Mucosa of descending colon (tissue), 3 donors: ENCODE data around the gene IPO9. TPM values are rescaled to one million over a fixed set of nuclear protein-coding genes. Genes with fewer than 3 reads are reported as not detected.

Experiments used
- ATAC-seq: fragments of 200-7000 bp; cut with Tn5 transposase; one replicate; pipeline ENCODE4 v1.9.1; 2020; ENCODE audit warnings: mild to moderate bottlenecking, moderate library complexity
- DNase-seq, 3 donors: peaks; one replicate each; pipeline ENCODE4 v3.0.0-alpha.2; 2020
- H3K36me3 ChIP-seq: fragments of 200-600 bp; one replicate; pipeline ENCODE4 v1.8.0; 2021; ENCODE audit warnings: low read depth, mild to moderate bottlenecking
- H3K4me1 ChIP-seq: fragments of 200-600 bp; one replicate; pipeline ENCODE4 v1.8.0; 2021; ENCODE audit warnings: low read depth, mild to moderate bottlenecking
- H3K4me3 ChIP-seq: fragments of 200-600 bp; one replicate; pipeline ENCODE4 v1.8.0; 2021; ENCODE audit warnings: mild to moderate bottlenecking
- H3K9me3 ChIP-seq: fragments of 200-600 bp; one replicate; pipeline ENCODE4 v1.8.0; 2021; ENCODE audit warnings: mild to moderate bottlenecking
- CTCF ChIP-seq: fragments of 200-600 bp; IDR thresholded peaks from one replicate; pipeline ENCODE4 v1.8.0; 2022; ENCODE audit warnings: antibody characterized with exemption, mild to moderate bottlenecking
- intact Hi-C, 2 donors: fragments of 100-400 bp; cut with DNase I in 1 of 2; cut with micrococcal nuclease in 1 of 2; formaldehyde crosslinking; loops; one replicate each; pipeline versions ENCODE4 v1.11.0 to v1.11.1; 2022; cut with DNase I, micrococcal nuclease
- total RNA-seq, 3 donors: library from RNA; stranded (reverse); fragmentation: NEBNext Ultra II Directional in 2 of 3; extraction: Animal tissue kit (Norgen Biotek cat#: 25700) in 2 of 3; gene quantifications; one replicate each; pipeline versions ENCODE4 v1.2.1 to v1.2.4, GENCODE V29; 2021 to 2023
- donor health status: DM: no; HTN: no; CAD: no; lungs with moderate emphysema.
- donor health status: DM: no; HTN: no; CAD: no.
- donor health status: DM: no; HTN: yes; CAD: no.

The IPO9 gene
- total RNA-seq, 3 donors from 2014 or later: 25.9 to 33.9 (median 28.4) TPM

GRCh38 chr1:201890223-201890622 is 61.3 kb downstream of the IPO9 start:
- no peaks in the 10 kb centered on the region for H3K36me3 ChIP-seq
- no peak for TF ChIP-seq CTCF
- no peaks in the 10 kb centered on the region for H3K9me3 ChIP-seq
- H3K4me1 ChIP-seq: peaks cover 9% of the 10 kb centered on the region
- intact Hi-C loops: loop anchor here in 1 of 2 donors (5.0 kb wide), 1 partner anchor 232 kb away; the partner anchor contains the start of gene GPR37L1
- ATAC-seq (no peak), DNase-seq (peak in 1 of 3 donors; percentile 10)
- no peak overlapping the region for H3K4me3 ChIP-seq

GRCh38 chr1:201890806-201891450 is 62.0 kb downstream of the IPO9 start:
- H3K36me3 ChIP-seq: no peaks in the 10 kb centered on the region
- no peak overlapping the region for H3K4me3 ChIP-seq
- TF ChIP-seq CTCF: no peak
- intact Hi-C loops: loop anchor here in 1 of 2 donors (5.0 kb wide), 1 partner anchor 231 kb away; the partner anchor contains the start of gene GPR37L1
- H3K4me1 ChIP-seq: peaks cover 9% of the 10 kb centered on the region
- DNase-seq (peak in 1 of 3 donors; percentile 6), ATAC-seq (no peak)
- no peaks in the 10 kb centered on the region for H3K9me3 ChIP-seq

DNA sequence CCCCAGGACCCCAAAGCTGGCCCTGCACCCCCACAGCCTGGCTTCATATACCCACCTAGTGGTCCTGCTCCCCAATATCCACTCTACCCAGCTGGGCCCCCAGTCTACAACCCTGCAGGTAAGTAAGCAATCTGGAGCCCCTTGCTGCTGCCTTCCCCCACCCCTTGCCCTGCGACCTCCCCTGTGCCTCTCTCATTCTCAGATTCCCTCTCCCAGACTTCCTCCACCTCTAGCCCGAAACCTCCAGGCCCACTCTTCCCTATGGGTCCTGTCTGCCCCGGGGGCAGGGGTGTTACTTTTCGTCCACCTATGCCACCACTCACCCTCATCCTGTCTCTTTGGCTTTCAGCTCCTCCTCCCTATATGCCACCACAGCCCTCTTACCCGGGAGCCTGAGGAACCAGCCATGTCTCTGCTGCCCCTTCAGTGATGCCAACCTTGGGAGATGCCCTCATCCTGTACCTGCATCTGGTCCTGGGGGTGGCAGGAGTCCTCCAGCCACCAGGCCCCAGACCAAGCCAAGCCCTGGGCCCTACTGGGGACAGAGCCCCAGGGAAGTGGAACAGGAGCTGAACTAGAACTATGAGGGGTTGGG is 62.6 kb downstream of the IPO9 start:
- intact Hi-C loops: loop anchor here in 1 of 2 donors (5.0 kb wide), 1 partner anchor 231 kb away; the partner anchor contains the start of gene GPR37L1
- Histone ChIP-seq H3K9me3 (no peaks in the 10 kb centered on the region), H3K4me3 (no peak overlapping the region), H3K36me3 (no peaks in the 10 kb centered on the region), H3K4me1 (peaks cover 9% of the 10 kb centered on the region)
- no peak for TF ChIP-seq CTCF
- no peak for ATAC-seq
- peak in 1 of 3 donors; percentile 8 for DNase-seq

- TF ChIP-seq CTCF: no peak
- no peaks in the 10 kb centered on the region for H3K9me3 ChIP-seq
- H3K4me3 ChIP-seq: no peak overlapping the region
- peaks cover 9% of the 10 kb centered on the region for H3K4me1 ChIP-seq
- no peaks in the 10 kb centered on the region for H3K36me3 ChIP-seq
- ATAC-seq (no peak), DNase-seq (peak in 1 of 3 donors; percentile 12)
- intact Hi-C loops: loop anchor here in 1 of 2 donors (5.0 kb wide), 1 partner anchor 230 kb away; the partner anchor contains the start of gene GPR37L1
Measured at GRCh38 chr1:201892211-201892610, 63.3 kb downstream of the IPO9 start.

DNA sequence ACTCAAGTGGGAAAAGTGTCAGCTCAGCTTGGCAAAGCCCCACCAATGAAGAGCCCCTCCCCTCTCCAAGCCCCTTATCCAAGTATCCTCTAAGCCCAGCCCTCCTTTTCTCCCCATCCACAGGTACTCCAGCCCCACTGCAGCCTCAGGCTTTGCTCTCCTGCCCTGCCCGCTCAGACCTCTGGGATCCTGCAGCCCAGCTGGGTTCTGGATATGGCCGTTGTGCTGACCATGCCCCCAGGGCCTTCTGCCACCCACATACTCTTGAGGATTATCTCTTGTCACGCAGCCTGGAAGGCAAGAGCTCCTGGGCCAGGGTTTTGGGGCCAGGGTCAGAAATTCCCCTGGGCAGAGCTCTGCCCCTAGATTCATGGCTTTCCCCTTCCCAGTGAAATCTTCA is 64.5 kb downstream of the IPO9 start:
- H3K4me1 ChIP-seq: peaks cover 9% of the 10 kb centered on the region
- H3K4me3 ChIP-seq: no peak overlapping the region
- H3K36me3 ChIP-seq: no peaks in the 10 kb centered on the region
- TF ChIP-seq CTCF: no peak
- intact Hi-C loops: loop anchor here in 1 of 2 donors (5.0 kb wide), 1 partner anchor 229 kb away; the partner anchor contains the start of gene GPR37L1
- ATAC-seq (no peak), DNase-seq (peak in 1 of 3 donors; percentile 15)
- H3K9me3 ChIP-seq: no peaks in the 10 kb centered on the region
